ENCODE results near the gene FANCE. TPM values are rescaled to one million over a fixed set of nuclear protein-coding genes. Genes with fewer than 3 reads are reported as not detected.

FANCE gene, protein sequence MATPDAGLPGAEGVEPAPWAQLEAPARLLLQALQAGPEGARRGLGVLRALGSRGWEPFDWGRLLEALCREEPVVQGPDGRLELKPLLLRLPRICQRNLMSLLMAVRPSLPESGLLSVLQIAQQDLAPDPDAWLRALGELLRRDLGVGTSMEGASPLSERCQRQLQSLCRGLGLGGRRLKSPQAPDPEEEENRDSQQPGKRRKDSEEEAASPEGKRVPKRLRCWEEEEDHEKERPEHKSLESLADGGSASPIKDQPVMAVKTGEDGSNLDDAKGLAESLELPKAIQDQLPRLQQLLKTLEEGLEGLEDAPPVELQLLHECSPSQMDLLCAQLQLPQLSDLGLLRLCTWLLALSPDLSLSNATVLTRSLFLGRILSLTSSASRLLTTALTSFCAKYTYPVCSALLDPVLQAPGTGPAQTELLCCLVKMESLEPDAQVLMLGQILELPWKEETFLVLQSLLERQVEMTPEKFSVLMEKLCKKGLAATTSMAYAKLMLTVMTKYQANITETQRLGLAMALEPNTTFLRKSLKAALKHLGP
- 15.5 and 16.0 TPM in 2 replicates for total RNA-seq (2014; rRNA removed; shearing (Covaris generic))
- 14.5 and 15.5 TPM in 2 replicates for polyA plus RNA-seq (2015; cell fraction: cytosol; rRNA removed)
- 14.8 and 15.3 TPM in 2 replicates for polyA plus RNA-seq (2015; cell fraction: nucleus; rRNA removed)

GRCh38 chr6:35452183-35453090 lies at the start of gene FANCE:
Gene FANCE (plus strand): TSS chr6:35452338. CDS start chr6:35452546, 208 bp downstream.
- peak; percentile 86 for DNase-seq (ENCODE audit: low read depth)

DNA sequence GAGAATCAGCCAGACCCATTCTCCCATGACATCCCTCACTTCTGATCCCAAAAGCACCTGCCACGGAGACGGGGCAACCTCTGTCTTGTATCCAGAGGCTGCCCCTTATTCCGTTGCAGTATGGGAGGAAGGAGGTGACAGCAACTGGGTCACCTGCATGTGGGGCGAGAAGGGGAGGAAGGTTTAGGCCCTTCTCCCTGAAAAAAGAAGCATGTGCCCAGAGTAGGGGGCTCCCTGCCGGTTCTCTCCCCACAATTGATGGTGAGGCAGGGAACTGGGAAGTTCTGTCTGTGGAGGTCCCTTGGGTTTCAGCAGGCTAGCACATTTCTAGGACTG lies 49.3 kb upstream of the FANCE start:
- DNase-seq (ENCODE audit: low read depth) = no peak

DNA sequence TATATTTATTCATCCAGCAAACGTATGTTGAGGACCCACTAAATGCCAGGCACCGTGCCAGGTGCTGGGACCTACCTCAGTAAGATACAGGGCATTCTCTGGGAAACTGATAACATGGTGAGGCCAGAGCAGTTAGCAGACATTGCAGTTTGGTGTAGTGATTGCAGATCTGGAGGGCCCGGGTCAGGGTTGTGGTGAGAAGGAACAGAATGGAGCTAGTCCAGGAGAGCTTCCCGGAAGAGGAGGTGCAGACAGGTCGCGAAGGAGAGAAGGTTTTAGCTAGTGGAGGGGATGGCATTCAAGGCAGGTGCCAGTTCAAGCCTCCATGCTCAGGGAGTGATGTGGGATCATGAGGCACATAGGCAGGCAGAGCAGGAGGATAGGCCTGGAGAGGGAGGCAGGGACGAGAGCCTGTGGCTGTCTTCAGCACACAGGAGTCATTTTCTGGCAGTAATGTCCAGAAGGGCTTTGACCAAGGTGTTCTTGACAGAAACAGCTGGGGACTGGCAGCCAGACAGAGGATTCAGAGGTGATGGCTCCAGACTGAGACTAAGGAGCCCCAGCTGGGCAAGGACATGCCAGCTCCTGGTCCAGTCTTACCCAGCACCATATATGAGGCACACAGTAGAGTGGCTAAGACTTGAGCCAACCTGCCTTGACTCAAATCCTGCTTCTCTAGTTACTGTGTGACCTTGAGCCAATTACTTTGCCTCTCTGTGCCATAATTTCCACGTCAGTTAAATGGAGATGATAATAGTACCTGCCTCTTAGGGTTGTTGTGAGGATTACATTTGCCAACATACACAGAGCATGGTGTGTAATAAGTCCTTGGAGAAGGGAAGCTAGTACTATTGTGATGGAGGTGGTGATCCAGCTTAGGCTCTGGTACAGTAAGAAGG lies 48.3 kb upstream of the FANCE start:
- no peak for DNase-seq (ENCODE audit: low read depth)

DNA sequence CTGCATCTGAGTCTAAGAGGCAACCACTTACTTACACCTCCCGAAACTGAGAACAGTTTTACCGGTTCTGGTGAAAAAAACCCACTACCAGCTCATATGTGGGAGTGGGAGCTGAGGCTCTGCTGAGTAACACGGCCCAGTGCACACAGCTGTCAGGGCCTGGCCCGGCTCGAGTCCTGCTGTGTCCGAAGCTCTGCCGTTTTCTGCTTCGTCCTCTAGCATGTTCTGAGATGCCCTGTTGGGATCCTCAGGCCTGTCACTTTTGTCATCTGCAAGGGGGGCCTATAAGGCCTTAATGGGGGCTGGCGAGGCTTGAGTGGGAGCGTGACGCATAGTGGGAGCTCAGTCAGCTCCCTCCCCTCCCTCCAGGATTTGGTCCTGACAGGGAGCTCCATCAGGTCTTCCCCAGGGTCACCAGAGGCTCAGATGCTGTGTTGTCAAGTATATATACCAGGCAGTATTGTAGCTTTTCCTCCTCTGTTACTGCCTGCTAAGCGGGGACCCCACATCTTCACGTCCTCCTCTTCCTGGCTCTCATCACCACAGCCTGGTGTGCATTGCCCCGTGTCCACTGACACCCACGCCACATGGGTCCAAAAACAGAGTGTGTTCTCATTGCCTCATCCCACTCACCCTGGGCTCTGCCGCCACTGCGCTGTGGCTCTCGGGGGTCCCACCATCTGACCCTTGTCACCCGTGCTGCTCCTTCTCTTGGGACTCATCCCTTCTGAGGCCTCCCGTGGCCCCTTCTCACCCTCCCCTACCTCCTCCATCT lies 45.2 kb upstream of the FANCE start:
- no peak for DNase-seq (ENCODE audit: low read depth)

GRCh38 chr6:35409245-35409644 lies 42.9 kb upstream of the FANCE start:
- no peak for DNase-seq (ENCODE audit: low read depth)

GRCh38 chr6:35410131-35410530 lies 42.0 kb upstream of the FANCE start:
- DNase-seq (ENCODE audit: low read depth) = no peak

GRCh38 chr6:35411066-35411465 lies 41.1 kb upstream of the FANCE start:
- no peak for DNase-seq (ENCODE audit: low read depth)

DNA sequence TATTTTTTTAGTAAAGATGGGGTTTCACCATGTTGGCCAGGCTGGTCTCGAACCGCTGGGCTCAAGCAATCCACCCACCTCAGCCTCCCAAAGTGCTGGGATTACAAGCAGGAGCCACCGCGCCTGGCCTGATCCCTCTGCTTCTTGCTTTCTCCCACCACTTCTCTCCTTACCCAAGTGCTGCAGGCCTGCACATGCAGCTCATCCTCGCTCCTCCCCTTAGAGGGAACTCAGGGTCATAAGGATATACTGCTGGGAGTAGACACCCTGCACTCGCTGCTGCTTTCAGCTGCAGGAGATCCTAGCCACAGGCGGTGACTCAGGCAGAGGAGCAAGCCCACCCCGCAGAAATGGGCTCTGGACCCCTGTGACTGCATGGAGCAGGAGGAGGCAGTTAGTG lies 40.0 kb upstream of the FANCE start:
- DNase-seq (ENCODE audit: low read depth) = no peak

DNA sequence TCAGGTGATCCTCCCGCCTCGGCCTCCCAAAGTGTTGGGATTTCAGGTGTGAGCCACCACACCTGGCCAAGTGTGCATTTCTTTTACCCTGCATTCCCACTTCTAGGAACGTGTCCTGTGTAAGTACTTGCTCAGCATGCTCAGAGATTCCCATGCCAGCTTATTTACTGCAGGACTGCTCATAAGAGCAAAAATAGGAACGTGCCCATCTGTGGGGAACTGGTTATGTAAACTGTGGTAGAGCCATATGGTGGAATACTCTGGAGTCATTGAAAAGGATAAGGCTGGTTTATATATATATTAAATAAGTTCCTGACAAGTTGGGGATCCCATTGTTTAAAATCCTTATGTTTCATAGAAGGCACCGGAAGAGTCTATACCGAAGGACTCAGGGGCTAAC lies 38.2 kb upstream of the FANCE start:
- DNase-seq (ENCODE audit: low read depth) = no peak

- DNase-seq (ENCODE audit: low read depth) = peak; percentile 77
Measured at GRCh38 chr6:35415065-35415891, 36.9 kb upstream of the FANCE start.

GRCh38 chr6:35417979-35418661 lies 34.0 kb upstream of the FANCE start:
- DNase-seq (ENCODE audit: low read depth) = no peak

DNA sequence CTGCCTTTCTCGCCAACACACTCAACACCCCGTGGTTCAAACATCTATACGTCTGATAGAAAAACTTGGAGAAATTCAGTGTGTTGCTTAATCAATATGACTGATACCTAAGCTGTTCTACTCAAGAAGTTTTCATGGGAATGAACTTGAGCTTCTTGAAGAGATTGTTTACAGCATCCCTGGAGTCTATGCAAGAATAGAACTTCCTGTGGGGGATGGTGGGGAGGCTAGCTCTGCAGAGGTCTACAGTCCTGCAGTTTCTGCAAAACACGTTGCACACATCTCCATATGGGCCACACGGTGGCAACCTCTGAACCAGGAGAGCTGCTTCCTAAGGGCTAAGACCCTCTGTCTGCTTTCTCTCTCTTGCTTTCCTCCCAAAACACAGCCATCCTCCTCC lies 32.7 kb upstream of the FANCE start:
- peak; percentile 34 for DNase-seq (ENCODE audit: low read depth)

GRCh38 chr6:35419961-35420360 lies 32.2 kb upstream of the FANCE start:
- DNase-seq (ENCODE audit: low read depth) = no peak

GRCh38 chr6:35425284-35425683 lies 26.9 kb upstream of the FANCE start:
- DNase-seq (ENCODE audit: low read depth) = peak; percentile 78

DNA sequence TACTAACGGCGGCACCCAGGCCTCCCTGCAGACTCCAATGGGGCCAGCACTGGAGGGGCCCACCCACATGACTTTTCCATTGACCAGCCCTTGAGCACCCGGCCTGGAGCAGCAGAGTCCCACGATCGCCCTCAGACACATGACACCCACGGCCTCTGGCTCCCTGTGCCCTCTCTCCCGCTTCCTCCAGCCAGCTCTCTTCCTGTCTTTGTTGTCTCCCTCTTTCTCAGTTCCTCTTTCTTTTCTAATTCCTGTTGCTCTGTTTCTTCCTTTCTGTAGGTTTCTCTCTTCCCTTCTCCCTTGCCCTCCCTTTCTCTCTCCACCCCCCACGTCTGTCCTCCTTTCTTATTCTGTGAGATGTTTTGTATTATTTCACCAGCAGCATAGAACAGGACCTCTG lies 26.1 kb upstream of the FANCE start:
- DNase-seq (ENCODE audit: low read depth) = no peak

DNA sequence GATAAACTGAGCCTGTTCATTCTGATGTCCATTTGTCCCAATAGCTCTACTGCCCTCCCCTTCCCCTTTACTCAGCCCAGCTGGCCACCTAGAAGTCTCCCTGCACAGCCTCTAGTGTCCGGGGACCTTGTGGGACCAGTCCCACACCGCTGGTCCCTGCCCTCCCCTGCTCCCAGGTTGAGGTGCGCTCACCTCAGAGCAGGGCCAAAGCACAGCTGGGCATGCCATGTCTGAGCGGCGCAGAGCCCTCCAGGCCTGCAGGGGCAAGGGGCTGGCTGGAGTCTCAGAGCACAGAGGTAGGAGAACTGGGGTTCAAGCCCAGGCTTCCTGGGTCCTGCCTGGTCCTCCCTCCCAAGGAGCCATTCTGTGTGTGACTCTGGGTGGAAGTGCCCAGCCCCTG lies 24.7 kb upstream of the FANCE start:
- DNase-seq (ENCODE audit: low read depth) = no peak

DNA sequence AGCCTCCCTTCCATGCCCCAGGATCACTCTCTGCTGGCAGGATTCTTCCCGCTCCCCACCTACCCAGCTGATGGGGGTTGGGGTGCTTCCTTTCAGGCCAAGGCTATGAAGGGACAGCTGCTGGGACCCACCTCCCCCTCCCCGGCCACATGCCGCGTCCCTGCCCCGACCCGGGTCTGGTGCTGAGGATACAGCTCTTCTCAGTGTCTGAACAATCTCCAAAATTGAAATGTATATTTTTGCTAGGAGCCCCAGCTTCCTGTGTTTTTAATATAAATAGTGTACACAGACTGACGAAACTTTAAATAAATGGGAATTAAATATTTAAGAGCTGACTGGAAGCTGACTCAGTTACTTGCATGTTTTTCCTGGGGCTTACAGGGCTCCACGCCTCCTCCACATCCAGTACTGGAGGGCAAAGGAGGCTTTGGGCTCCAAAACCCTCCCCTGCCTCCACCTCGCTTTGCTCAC lies 24.3 kb upstream of the FANCE start:
- peak; percentile 74 for DNase-seq (ENCODE audit: low read depth)

DNA sequence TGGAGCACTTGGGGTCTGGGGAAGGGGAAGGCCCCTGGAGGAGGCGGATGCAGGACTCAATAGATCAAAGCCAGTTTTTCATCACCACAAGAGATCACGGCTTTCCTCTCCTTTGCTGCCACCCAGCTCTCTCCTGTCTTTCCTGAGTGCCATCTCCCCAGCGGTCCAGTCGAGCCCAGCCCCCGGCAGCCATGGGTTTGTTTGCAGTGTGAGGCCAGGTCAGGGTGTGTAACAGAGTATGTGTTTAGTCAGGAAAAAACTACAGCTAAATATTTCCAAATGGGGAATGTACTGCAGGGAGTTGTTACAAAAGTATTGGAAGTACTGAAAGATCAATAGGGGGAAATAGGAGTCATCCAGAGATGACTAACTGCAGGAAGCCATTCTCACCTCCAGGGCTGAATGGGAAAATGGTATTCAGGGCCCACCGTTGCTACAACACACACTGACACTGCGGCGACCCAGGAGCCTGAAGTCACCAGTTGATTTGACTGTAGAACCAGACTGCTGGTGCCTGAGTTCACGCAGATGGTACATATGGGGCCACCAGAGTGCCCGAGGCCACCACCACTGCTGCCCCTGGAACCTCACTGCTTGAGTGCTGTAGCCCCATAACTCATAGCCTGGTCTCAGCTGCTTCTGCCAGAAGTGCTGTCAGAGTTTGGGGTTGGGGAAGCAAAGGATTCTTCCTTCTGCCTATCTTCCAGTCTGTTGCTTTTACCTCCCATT lies 23.6 kb upstream of the FANCE start:
- no peak for DNase-seq (ENCODE audit: low read depth)
